Hepatic stellate cell (primary cell): Measurements from ENCODE around the gene PPIL1.
"Not testable (repeated sequence)": the region's sequence is repeated elsewhere in the genome, so short reads cannot be mapped to it uniquely, and the experiment has no call there.

Experiments
- DNase-seq: peaks from one replicate; pipeline ENCODE4 v3.0.0; 2011; ENCODE audit warnings: low spot score

The PPIL1 gene

GRCh38 chr6:36817176-36817817 is 57.3 kb downstream of the PPIL1 start:
- no peak for DNase-seq

- DNase-seq, result no peak
These were observed 58.5 kb downstream of the PPIL1 start for GRCh38 chr6:36815962-36816735.

DNA sequence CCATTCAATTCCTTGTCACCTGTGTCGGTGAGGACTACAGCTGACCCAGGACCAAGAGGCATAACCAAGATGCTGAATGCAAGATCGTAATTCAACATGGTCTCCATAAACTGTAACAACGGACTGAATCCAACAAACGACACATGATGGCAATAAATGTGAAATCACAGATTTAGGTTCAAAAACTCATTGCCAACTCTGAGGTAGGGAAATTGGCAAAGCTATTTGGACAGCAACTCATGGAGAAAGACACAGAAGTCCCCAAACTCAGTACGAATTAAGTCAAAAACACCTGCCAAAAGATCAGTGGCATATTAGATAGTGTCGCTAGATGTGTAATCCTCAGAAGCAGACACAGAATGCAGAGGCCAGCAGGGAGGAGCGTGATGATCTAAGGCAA is 60.4 kb downstream of the PPIL1 start:
- DNase-seq, result no peak

DNA sequence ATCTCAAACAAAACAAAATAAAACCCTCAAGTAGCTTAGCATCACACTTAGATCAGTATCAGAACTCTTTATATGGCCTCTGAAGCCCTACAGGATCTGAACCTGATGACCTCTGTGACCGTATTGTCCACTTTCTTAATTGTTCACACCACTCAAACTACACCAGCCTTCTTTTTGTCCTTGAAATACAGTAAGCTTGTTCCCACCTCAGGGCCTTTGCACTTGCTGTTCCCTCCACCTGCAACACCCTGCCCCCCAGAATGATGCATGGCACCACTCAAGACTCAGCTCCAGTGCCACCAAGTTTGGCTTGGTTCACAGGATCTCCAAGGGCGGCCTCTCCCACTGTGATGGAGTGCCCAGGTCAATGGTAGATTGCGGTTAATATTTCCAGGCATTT is 61.1 kb downstream of the PPIL1 start:
- DNase-seq, result no peak

DNA sequence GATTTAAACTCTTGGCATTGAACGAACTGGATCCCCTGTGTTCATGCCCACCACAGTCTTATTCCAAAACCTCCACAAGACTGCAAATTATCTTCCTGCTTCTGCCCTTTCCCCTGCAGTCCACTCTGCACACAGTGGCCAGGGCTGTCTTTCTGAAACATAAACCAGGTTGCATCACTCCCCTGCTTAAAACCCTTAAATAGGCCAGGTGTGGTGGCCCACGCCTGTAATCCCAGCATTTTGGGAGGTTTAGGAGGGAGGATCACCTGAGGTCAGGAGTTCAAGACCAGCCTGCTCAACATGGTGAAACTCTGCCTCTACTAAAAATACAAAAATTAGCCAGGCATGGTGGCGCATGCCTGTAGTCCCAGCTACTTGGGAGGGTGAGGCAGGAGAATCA is 61.6 kb downstream of the PPIL1 start:
- DNase-seq, result not testable (repeated sequence)

DNA sequence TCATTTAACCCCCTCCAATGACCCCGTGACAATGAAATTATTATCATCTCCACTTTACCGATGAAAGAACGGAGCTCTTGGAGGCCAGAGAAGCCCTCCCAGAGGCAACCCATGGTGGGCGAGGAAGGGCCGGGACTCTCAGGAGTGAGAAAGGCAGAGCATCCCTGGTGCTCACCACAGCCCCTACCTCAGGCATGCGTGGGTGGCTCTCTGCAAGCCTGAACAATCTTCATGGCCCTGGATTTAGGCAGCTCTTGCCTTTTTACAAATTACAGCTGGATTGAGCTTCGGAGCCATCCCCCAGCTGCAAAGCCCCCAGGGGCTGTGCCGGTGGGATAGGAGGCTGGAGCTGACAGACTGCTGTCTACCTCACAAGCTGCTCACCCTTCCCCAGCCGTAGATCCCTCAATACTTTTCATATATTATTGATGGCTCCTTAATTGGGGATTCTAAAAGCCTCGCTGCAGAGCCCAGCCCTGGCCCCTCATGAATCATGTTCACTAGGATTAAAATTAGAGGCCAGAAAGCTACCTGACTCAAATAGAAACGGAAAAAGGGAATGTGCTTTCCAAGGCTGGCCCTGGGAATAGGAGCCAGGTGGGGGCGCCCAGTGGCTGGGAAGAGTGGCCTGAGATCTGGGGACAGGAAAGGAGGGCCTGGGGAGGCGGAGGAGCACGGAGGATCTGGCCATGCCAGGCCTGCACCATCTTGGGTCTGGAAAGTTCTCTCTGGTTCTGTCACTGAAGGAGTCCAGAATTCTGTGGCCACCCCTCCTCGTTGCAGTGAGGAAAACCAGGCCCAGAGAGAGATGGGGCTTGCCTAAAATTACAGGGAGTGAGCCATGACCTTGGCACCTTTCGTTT is 64.4 kb downstream of the PPIL1 start:
- no peak for DNase-seq

- DNase-seq, result no peak
These were observed 65.4 kb downstream of the PPIL1 start for GRCh38 chr6:36809156-36809555.

GRCh38 chr6:36808634-36809033 is 66.0 kb downstream of the PPIL1 start:
- DNase-seq, result no peak

GRCh38 chr6:36807750-36808149 is 66.9 kb downstream of the PPIL1 start:
- DNase-seq, result no peak

GRCh38 chr6:36807143-36807542 is 67.5 kb downstream of the PPIL1 start:
- DNase-seq, result no peak

GRCh38 chr6:36805917-36806316 is 68.7 kb downstream of the PPIL1 start:
- DNase-seq, result no peak

DNA sequence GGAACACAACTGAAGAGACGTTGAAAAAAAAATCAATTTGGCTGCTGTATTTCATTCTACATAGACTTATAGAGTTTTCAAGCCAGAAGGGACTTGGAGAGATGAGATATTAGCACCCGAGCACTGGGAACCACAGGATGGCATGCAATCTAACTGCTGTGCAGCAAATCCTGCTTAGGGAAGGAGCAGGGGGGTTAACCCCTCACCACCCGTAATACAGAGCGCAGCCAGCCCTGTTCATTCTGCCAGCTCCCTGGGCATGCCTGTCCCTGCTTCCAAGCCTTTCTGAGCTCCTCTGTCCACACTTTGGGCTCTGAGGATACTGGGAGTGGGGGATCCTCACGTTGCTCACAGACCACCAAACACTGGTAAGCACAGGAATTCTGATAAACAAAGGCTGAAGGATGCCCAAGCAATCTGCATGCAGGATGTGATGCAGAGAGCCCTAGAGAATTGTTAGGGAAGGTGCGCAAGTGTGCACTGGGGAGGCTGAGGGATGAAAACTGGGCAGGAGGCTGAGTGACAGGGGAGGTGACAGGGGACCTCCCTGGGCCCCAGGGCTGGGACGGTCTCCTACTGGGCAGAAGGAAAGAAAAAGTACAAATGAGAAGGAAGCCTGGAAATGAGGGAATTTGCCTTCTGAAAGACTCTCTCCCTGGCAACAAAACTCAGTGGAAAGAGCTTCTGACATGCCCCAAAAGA is 69.4 kb downstream of the PPIL1 start:
- DNase-seq, result no peak
